ENCODE measurements around the gene RNF207.

RNF207 gene

GRCh38 chr1:6174621-6175410, 31.1 kb upstream of the RNF207 start:
- in situ Hi-C loops (cut with MboI; ENCODE audit: low sequenced_read_pairs), result no loop called here

- in situ Hi-C loops (cut with MboI; ENCODE audit: low sequenced_read_pairs), result no loop called here
Measured at GRCh38 chr1:6175411-6175828, 30.5 kb upstream of the RNF207 start.

GRCh38 chr1:6176779-6177178, 29.1 kb upstream of the RNF207 start:
- in situ Hi-C loops (cut with MboI; ENCODE audit: low sequenced_read_pairs), result no loop called here

GRCh38 chr1:6177681-6178380, 28.1 kb upstream of the RNF207 start:
- in situ Hi-C loops (cut with MboI; ENCODE audit: low sequenced_read_pairs), result no loop called here

- in situ Hi-C loops (cut with MboI; ENCODE audit: low sequenced_read_pairs), result no loop called here
Measured at GRCh38 chr1:6178751-6179563, 27.0 kb upstream of the RNF207 start.

GRCh38 chr1:6179564-6180175, 26.2 kb upstream of the RNF207 start:
- in situ Hi-C loops (cut with MboI; ENCODE audit: low sequenced_read_pairs), result no loop called here

GRCh38 chr1:6180268-6180706, 25.6 kb upstream of the RNF207 start, which contains the start of gene CHD5:
TSS of gene CHD5 (minus strand) at chr1:6180321. CDS start at chr1:6180023, 298 bp downstream.
- in situ Hi-C loops (cut with MboI; ENCODE audit: low sequenced_read_pairs), result no loop called here

GRCh38 chr1:6180707-6181311, 25.1 kb upstream of the RNF207 start:
- in situ Hi-C loops (cut with MboI; ENCODE audit: low sequenced_read_pairs), result no loop called here

- in situ Hi-C loops (cut with MboI; ENCODE audit: low sequenced_read_pairs), result no loop called here
Measured at GRCh38 chr1:6181347-6181770, 24.6 kb upstream of the RNF207 start.

- in situ Hi-C loops (cut with MboI; ENCODE audit: low sequenced_read_pairs), result no loop called here
Measured at GRCh38 chr1:6183520-6183989, 22.4 kb upstream of the RNF207 start.

- in situ Hi-C loops (cut with MboI; ENCODE audit: low sequenced_read_pairs), result no loop called here
Measured at GRCh38 chr1:6184083-6184783, 21.7 kb upstream of the RNF207 start.

GRCh38 chr1:6185151-6185550, 20.8 kb upstream of the RNF207 start:
- in situ Hi-C loops (cut with MboI; ENCODE audit: low sequenced_read_pairs), result no loop called here

- in situ Hi-C loops (cut with MboI; ENCODE audit: low sequenced_read_pairs), result no loop called here
Measured at GRCh38 chr1:6185635-6186382, 20.1 kb upstream of the RNF207 start.

GRCh38 chr1:6188466-6188865, 17.5 kb upstream of the RNF207 start:
- in situ Hi-C loops (cut with MboI; ENCODE audit: low sequenced_read_pairs), result no loop called here

GRCh38 chr1:6191968-6192367, 14.0 kb upstream of the RNF207 start:
- in situ Hi-C loops (cut with MboI; ENCODE audit: low sequenced_read_pairs), result no loop called here

- in situ Hi-C loops (cut with MboI; ENCODE audit: low sequenced_read_pairs), result no loop called here
Measured at GRCh38 chr1:6197746-6198427, 8.0 kb upstream of the RNF207 start.

GRCh38 chr1:6198646-6199297, 7.1 kb upstream of the RNF207 start:
- in situ Hi-C loops (cut with MboI; ENCODE audit: low sequenced_read_pairs), result no loop called here

Measured in hTERT RPE-1 (cell line).